ENCODE results near the gene DZIP3. TPM values are rescaled to one million over a fixed set of nuclear protein-coding genes. Genes with fewer than 3 reads are reported as not detected.

The DZIP3 gene
- polyA plus RNA-seq, 1 donor (not counting 4 experiments of a cell fraction or from before 2014, with no cell fraction given): 3.9 TPM

DNA sequence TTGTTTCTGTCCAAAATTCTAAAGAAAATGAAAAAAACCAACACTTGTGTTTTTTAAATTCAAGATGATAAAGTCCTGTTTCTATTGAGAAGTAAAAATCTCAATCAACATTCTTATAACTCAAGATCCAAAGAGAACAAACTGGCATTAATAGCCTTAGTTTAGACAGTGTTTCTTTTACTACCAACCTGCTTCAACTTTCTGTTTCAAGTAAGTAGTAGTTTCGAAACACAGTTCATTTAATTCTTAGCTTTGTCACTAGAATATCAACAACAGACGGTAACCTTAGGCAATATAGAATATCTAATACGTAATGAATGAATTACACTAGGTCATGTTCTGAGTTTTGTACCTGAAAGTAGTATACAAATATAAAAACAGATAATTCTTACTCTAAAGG, 24.0 kb upstream of the DZIP3 start:
- H3K4me2 ChIP-seq (ENCODE audit: control insufficient read depth, extremely low read depth, insufficient read depth, low read depth, low read length): no peak overlapping the region
- H3K79me2 ChIP-seq (ENCODE audit: control insufficient read depth, insufficient read depth, low read length): no peaks in the 10 kb centered on the region
- no peaks in the 10 kb centered on the region for H3K9me1 ChIP-seq (ENCODE audit: control insufficient read depth, extremely low read depth, insufficient read depth, low read length)
- dilution Hi-C loops (cut with MboI; ENCODE audit: extremely low pct_ligation_motif_present, low sequenced_read_pairs): no loop called here
- no peaks in the 10 kb centered on the region for H3K9me3 ChIP-seq (ENCODE audit: control insufficient read depth, low read depth, low read length)
- no peak for DNase-seq (ENCODE audit: low read depth, low spot score)
- H3K4me3 ChIP-seq (ENCODE audit: control insufficient read depth in 2 of 3, extremely low read depth in 1 of 3, insufficient read depth in 2 of 3, low read depth in 1 of 3, low read length in 3 of 3): no peak overlapping the region
- H4K20me1 ChIP-seq (ENCODE audit: control insufficient read depth, extremely low read depth, insufficient read depth, low read length): no peaks in the 10 kb centered on the region
- no peaks in the 10 kb centered on the region for H3K4me1 ChIP-seq (ENCODE audit: control insufficient read depth, extremely low read depth, insufficient read depth, low read length)
- no peak for FAIRE-seq
- TF ChIP-seq EZH2 (IDR thresholded peaks at IDR 0.05; ENCODE audit: low read length): no peak
- H3K36me3 ChIP-seq (ENCODE audit: control insufficient read depth in 2 of 2, extremely low read depth in 1 of 2, insufficient read depth in 2 of 2, low read length in 2 of 2): no peaks in the 10 kb centered on the region
- no peaks in the 10 kb centered on the region for H3K27me3 ChIP-seq (ENCODE audit: control insufficient read depth, extremely low read depth, insufficient read depth, low read length)
- H2AFZ ChIP-seq (ENCODE audit: control insufficient read depth, low read length): no peak overlapping the region
- H3K27ac ChIP-seq (ENCODE audit: control insufficient read depth, insufficient read depth, low read length): no peak overlapping the region
- no peak overlapping the region for H3K9ac ChIP-seq (ENCODE audit: control insufficient read depth, extremely low read depth, insufficient read depth, low read length)

DNA sequence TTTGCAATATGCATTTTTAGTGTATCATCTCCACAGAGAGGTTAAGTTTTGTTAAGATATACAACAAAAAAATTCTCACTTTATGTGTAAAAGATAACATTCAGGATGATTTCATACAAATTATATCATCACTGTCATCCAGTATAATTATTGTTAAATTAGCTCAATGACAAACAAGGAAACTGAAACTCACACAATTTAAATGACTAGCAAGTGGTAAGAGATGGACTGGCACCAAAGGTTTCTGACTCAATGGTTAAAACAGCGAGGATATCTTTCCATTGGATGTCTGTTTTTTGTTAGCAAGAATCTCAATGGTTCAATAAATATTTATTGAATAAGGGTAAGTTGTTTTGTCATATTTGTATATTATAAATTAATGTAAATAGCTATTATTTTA, 22.9 kb upstream of the DZIP3 start:
- FAIRE-seq (no peak), DNase-seq (ENCODE audit: low read depth, low spot score) (no peak)
- dilution Hi-C loops (cut with MboI; ENCODE audit: extremely low pct_ligation_motif_present, low sequenced_read_pairs): no loop called here
- Histone ChIP-seq H3K4me2 (ENCODE audit: control insufficient read depth, extremely low read depth, insufficient read depth, low read depth, low read length) (no peak overlapping the region), H3K36me3 (ENCODE audit: control insufficient read depth in 2 of 2, extremely low read depth in 1 of 2, insufficient read depth in 2 of 2, low read length in 2 of 2) (no peaks in the 10 kb centered on the region), H3K4me3 (ENCODE audit: control insufficient read depth in 2 of 3, extremely low read depth in 1 of 3, insufficient read depth in 2 of 3, low read depth in 1 of 3, low read length in 3 of 3) (no peak overlapping the region), H3K79me2 (ENCODE audit: control insufficient read depth, insufficient read depth, low read length) (no peaks in the 10 kb centered on the region), H3K27ac (ENCODE audit: control insufficient read depth, insufficient read depth, low read length) (no peak overlapping the region), H4K20me1 (ENCODE audit: control insufficient read depth, extremely low read depth, insufficient read depth, low read length) (no peaks in the 10 kb centered on the region), H3K27me3 (ENCODE audit: control insufficient read depth, extremely low read depth, insufficient read depth, low read length) (no peaks in the 10 kb centered on the region), H3K9me1 (ENCODE audit: control insufficient read depth, extremely low read depth, insufficient read depth, low read length) (no peaks in the 10 kb centered on the region), H3K4me1 (ENCODE audit: control insufficient read depth, extremely low read depth, insufficient read depth, low read length) (no peaks in the 10 kb centered on the region), H3K9me3 (ENCODE audit: control insufficient read depth, low read depth, low read length) (no peaks in the 10 kb centered on the region), H3K9ac (ENCODE audit: control insufficient read depth, extremely low read depth, insufficient read depth, low read length) (no peak overlapping the region), H2AFZ (ENCODE audit: control insufficient read depth, low read length) (no peak overlapping the region)
- TF ChIP-seq, protein P1, sequence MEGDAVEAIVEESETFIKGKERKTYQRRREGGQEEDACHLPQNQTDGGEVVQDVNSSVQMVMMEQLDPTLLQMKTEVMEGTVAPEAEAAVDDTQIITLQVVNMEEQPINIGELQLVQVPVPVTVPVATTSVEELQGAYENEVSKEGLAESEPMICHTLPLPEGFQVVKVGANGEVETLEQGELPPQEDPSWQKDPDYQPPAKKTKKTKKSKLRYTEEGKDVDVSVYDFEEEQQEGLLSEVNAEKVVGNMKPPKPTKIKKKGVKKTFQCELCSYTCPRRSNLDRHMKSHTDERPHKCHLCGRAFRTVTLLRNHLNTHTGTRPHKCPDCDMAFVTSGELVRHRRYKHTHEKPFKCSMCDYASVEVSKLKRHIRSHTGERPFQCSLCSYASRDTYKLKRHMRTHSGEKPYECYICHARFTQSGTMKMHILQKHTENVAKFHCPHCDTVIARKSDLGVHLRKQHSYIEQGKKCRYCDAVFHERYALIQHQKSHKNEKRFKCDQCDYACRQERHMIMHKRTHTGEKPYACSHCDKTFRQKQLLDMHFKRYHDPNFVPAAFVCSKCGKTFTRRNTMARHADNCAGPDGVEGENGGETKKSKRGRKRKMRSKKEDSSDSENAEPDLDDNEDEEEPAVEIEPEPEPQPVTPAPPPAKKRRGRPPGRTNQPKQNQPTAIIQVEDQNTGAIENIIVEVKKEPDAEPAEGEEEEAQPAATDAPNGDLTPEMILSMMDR (optimal IDR thresholded peaks at IDR 0.05 in 1 of 3, IDR thresholded peaks at IDR 0.05 in 1 of 3, conservative IDR thresholded peaks at IDR 0.05 in 1 of 3; ENCODE audit: extremely low read depth in 1 of 3, insufficient read depth in 2 of 3, low read length in 3 of 3): no peak
- no peak for TF ChIP-seq EZH2 (IDR thresholded peaks at IDR 0.05; ENCODE audit: low read length)

DNA sequence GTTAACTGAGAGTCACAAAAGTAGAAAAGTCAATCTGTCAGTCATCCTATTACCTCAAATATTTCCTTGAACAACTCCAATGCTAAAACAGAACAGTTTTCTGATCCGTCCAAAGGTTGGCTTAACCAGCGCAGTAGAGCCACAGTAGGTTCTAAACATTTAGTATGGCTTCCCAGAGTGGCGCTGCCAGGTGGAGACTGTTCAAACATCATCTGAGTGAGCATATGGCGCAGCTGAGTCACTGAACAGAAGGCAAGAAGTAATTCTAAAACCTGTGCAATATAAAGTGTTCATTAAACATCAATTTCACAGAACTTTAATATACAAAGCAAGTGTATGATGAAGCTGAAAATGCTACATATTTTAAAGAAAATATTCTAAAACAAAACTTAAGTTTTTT, 20.2 kb upstream of the DZIP3 start:
- Histone ChIP-seq H3K27me3 (ENCODE audit: control insufficient read depth, extremely low read depth, insufficient read depth, low read length) (no peaks in the 10 kb centered on the region), H3K27ac (ENCODE audit: control insufficient read depth, insufficient read depth, low read length) (no peak overlapping the region), H3K4me3 (ENCODE audit: control insufficient read depth in 2 of 3, extremely low read depth in 1 of 3, insufficient read depth in 2 of 3, low read depth in 1 of 3, low read length in 3 of 3) (no peak overlapping the region), H3K36me3 (ENCODE audit: control insufficient read depth in 2 of 2, extremely low read depth in 1 of 2, insufficient read depth in 2 of 2, low read length in 2 of 2) (peaks cover 0 to 2% of the 10 kb centered on the region in 2 experiments), H2AFZ (ENCODE audit: control insufficient read depth, low read length) (no peak overlapping the region), H3K4me2 (ENCODE audit: control insufficient read depth, extremely low read depth, insufficient read depth, low read depth, low read length) (no peak overlapping the region), H3K4me1 (ENCODE audit: control insufficient read depth, extremely low read depth, insufficient read depth, low read length) (no peaks in the 10 kb centered on the region), H3K79me2 (ENCODE audit: control insufficient read depth, insufficient read depth, low read length) (no peaks in the 10 kb centered on the region), H3K9ac (ENCODE audit: control insufficient read depth, extremely low read depth, insufficient read depth, low read length) (no peak overlapping the region), H4K20me1 (ENCODE audit: control insufficient read depth, extremely low read depth, insufficient read depth, low read length) (no peaks in the 10 kb centered on the region), H3K9me3 (ENCODE audit: control insufficient read depth, low read depth, low read length) (no peaks in the 10 kb centered on the region), H3K9me1 (ENCODE audit: control insufficient read depth, extremely low read depth, insufficient read depth, low read length) (no peaks in the 10 kb centered on the region)
- no peak for TF ChIP-seq EZH2 (IDR thresholded peaks at IDR 0.05; ENCODE audit: low read length)
- TF ChIP-seq, protein P1 (optimal IDR thresholded peaks at IDR 0.05 in 1 of 3, IDR thresholded peaks at IDR 0.05 in 1 of 3, conservative IDR thresholded peaks at IDR 0.05 in 1 of 3; ENCODE audit: extremely low read depth in 1 of 3, insufficient read depth in 2 of 3, low read length in 3 of 3): no peak
- DNase-seq (ENCODE audit: low read depth, low spot score): no peak
- dilution Hi-C loops (cut with MboI; ENCODE audit: extremely low pct_ligation_motif_present, low sequenced_read_pairs): no loop called here
- FAIRE-seq: no peak

Data from keratinocyte (primary cell).